NCI-H226 (cell line): Measurements from ENCODE around the gene LIMK1.
"Not testable (repeated sequence)": the region's sequence is repeated elsewhere in the genome, so short reads cannot be mapped to it uniquely, and the experiment has no call there.

Source experiments
- DNase-seq: peaks from one replicate; pipeline ENCODE4 v3.0.0-alpha.2; 2015

Gene LIMK1

DNA sequence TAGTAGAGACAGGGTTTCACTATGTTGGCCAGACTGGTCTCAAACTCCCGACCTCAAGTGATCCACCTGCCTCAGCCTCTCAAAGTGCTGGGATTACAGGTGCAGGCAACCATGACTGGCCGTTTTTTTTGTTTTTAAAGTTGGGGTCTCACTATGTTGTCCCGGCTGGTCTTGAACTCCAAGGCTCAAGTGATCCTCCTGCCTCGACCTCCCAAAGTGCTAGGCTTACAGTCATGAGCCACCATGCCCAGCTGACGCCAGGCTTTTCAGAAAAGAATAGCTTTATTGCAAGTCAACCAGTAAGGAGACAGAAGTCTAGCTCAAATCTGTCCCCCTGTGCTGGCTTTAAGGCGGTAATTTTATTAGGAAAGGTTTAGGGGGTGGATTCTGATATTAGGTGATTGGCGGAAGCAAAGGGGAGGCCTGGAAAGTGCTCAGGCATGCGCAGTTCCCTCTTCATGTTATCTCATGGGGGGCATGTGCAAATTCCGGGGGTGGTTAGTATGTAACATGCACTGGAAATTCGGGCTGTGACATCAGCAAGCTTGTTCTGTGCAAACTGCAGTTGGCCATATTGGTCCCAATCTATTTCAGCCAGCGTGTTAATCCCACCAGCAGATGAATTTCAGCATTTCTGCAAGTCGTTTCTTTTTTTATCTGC, 42.7 kb downstream of the LIMK1 start:
- DNase-seq, result no peak

DNA sequence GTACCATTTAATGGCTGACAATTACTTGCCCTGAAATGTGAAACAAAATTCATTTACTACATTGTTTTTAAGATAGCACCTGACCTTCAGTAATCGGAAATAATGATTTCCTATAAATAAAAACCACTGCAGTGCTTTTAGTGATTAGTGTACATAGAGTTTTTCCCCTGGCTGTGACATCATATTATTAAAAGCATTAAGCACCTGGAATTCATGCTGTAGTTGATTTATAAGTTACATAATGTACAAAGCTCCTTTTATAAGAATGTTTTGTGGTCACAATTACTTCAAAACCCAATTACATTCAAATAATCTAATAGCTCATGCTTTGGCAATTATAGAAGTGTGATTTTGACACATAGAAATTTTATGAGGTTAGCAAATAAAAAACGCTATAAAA, 46.3 kb downstream of the LIMK1 start:
- no peak for DNase-seq

DNA sequence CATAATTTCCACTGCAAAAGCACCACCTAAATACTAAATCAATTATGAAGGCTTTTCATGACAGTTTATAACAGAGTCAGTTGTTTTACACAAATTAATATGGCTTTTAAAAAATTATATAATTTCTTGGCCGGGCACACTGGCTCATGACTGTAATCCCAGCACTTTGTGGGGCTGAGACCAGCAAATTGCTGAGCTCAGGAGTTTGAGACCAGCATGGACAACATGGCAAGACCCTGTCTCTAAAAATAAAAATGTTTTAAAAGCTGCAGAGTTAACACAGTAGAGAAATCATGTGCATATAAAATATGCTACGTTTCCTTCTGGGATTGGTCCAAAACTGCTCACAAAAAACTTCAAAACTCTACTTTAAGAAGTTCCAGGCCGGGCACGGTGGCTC, 46.9 kb downstream of the LIMK1 start:
- DNase-seq, result no peak

GRCh38 chr7:74134117-74134620, 50.6 kb downstream of the LIMK1 start:
- no peak for DNase-seq

DNA sequence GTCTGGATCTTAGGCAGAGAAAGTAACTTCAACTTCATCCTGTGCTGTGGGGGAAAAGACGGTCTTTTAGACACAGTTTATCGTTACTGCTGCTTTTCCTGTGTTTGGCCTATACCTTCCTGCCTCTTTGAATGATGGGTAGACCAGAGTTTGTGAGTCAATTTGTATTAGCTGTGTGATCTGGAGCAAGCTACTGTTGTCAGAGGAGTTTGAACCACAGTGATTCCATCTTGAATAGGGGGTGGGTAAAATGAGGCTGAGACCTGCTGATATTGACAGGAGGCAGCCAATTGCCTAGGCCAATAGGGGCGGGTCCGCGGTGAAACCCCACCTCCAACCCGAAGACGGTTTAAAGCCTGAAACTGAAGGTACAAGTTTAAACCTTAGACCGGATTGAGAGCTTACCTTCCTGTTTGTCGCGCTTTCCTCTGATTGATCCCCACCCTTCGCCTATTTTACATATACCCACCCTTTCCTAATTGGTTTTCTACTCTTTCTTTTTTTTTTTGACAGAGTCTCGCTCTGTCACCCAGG, 54.8 kb downstream of the LIMK1 start:
- DNase-seq, result no peak

- no peak for DNase-seq
Measured at GRCh38 chr7:74138945-74139843, 55.6 kb downstream of the LIMK1 start.

- no peak for DNase-seq
Measured at GRCh38 chr7:74141705-74142104, 58.1 kb downstream of the LIMK1 start.

DNA sequence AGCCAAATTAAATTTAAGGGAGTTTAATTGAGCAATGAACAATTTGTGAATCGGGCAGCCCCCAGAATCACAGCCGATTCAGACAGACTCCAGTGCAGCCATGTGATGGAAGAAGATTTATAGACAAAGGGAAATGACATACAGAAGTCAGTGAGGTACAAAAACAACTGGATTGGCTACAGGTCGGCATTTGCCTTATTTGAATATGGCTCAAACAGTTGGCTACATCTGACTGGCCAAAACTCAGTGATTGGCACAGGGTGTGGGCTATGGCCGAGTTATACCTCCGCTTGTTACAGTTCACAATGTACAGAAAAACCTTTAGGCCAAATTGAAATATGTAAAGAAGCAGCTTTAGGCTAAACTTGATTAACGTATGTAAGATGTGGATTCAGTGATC, 59.8 kb downstream of the LIMK1 start:
- DNase-seq, result no peak

DNA sequence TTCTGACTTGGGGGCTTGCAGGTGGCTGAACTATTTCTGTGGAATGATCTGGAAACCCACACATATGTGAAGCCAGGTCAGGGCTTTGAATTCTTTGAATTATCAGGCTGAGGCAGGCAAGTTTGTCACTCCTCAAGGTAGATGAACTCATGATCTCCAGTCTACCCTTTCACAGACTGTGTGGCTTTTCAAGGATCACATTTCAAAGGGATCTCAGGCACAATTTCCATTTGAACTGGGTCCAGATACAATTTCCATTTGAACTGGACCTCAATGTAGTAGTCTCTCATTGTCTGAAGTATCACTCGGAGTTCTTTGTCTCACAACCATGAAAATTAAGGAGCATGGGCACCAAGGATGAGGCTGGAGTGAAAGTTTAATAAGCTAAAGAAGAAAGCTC, 64.9 kb downstream of the LIMK1 start:
- DNase-seq, result no peak

- DNase-seq, result no peak
Measured at GRCh38 chr7:74149071-74149470, 65.5 kb downstream of the LIMK1 start.

DNA sequence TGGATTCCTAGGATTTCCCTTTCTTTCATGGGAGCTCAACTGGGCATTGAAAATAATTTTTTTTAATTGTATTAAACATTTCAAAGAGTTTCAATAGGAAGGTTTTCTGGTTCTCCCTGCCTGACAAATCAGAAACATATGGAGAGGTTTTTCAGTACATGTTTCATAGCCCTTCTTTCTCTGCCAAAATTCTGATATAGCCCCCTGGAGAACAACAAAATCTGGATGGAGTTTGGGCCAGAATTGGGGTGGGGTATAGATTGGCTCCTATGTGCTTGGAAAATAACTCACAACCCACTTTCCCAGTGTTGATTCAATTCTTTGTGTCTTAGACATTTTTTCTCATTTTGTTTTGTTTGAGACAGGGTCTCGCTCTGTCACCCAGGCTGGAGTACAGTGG, 66.0 kb downstream of the LIMK1 start:
- no peak for DNase-seq

DNA sequence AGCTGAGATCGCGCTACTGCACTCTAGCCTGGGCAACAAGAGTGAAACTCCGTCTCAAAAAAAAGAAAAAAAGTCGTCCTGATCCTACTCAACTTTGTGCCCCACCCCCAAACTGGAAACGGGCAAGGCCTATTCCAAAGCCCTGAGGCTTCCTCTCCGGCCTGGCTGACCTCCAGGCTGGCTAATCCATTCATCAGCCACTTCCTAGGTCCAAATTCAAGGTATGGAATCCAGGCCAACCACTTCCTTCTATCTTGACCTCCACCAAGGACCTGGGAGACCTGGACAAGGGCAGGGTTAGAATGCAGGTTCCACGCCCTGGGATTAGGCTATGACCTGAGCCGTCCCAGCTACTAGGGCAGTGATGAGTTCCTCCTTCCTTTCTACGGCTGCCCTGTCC, 70.1 kb downstream of the LIMK1 start:
- peak; percentile 20 for DNase-seq

- no peak for DNase-seq
Measured at GRCh38 chr7:74155810-74156395, 72.3 kb downstream of the LIMK1 start.

- DNase-seq, result no peak
Measured at GRCh38 chr7:74157605-74158004, 74.0 kb downstream of the LIMK1 start.

GRCh38 chr7:74164985-74165456, 81.4 kb downstream of the LIMK1 start:
- DNase-seq, result no peak

GRCh38 chr7:74165867-74166593, 82.4 kb downstream of the LIMK1 start:
- no peak for DNase-seq

DNA sequence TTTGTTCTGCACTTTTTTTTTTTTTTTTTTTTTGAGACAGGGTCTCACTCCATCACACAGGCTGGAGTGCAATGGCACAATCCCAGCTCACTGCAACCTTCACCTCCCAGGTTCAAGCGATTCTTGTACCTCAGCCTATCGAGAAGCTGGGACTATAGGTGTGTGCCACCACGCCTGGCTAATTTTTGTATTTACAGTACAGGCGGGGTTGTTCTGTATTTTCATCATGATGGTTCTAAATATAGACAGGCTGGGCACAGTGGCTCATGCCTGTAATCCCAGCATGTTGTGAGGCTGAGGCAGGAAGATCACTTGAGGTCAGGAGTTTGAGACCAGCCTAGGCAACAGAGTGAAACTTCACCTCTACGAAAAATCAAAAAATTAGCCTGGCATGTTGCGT, 83.7 kb downstream of the LIMK1 start:
- not testable (repeated sequence) for DNase-seq
